ENCODE data around the gene MINDY4.

- TF ChIP-seq ZNF274 (IDR thresholded peaks at IDR 0.05; ENCODE audit: low read depth, low read length) = no peak
- no peak for TF ChIP-seq YY1 (IDR thresholded peaks at IDR 0.05; ENCODE audit: insufficient read depth, insufficient read length)
Measured at GRCh38 chr7:30867483-30867882, 96.3 kb downstream of the MINDY4 start.

Measured in NT2/D1 (cell line).